GM12878 (cell line): ENCODE measurements around the gene MCOLN3. TPM values are rescaled to one million over a fixed set of nuclear protein-coding genes. Genes with fewer than 3 reads are reported as not detected.

Source experiments
- ATAC-seq: fragments of 200-7000 bp; cut with Tn5 transposase; 3 replicates; pipeline ENCODE4 v1.9.1; 2020; ENCODE audit warnings: mild to moderate bottlenecking, moderate library complexity
- BruUV-seq: library from RNA; stranded (reverse); fragments of 400-500 nt; replicated peaks from 2 replicates; lab custom pipeline; 2021; lab: Mats Ljungman, UMichigan
- CTCF ChIA-PET: fragments of 300-600 bp; sonication (Branson Sonifier 250); formaldehyde crosslinking; extraction: SDS; loops from one replicate; lab custom pipeline; 2021; ENCODE audit warnings: inconsistent platforms; lab: Yijun Ruan, JAX
- POLR2A ChIA-PET: fragments of 350-600 bp; formaldehyde crosslinking; extraction: SDS; loops from one replicate; lab custom pipeline; 2021; ENCODE audit warnings: inconsistent platforms; lab: Charles Lee
- RAD21 ChIA-PET: fragments of 300-600 bp; sonication (Branson Sonifier 250); formaldehyde crosslinking; loops from one replicate; lab custom pipeline; 2023; ENCODE audit warnings: antibody characterized with exemption; ENCODE audit not compliant: unreplicated experiment; lab: Charles Lee
- SMC1A ChIA-PET: fragments of 300-600 bp; sonication (Branson Sonifier 250); formaldehyde crosslinking; loops from one replicate; lab custom pipeline; 2023; ENCODE audit not compliant: unreplicated experiment, uncharacterized antibody; lab: Charles Lee
- DNase-seq: peaks from one replicate; pipeline ENCODE4 v3.0.0-alpha.2; 2011; ENCODE audit warnings: low read depth, low spot score
- FAIRE-seq: peaks from 3 replicates; lab custom pipeline; 2011; peaks lifted over from hg19 to GRCh38; lab: Jason Lieb, UNC
- H2AFZ ChIP-seq: 2 replicates; pipeline ENCODE4 v1.6.0; 2011; ENCODE audit warnings: low read depth, low read length, control low read depth; ENCODE audit not compliant: control insufficient read depth
- H3K27ac ChIP-seq: 2 replicates; pipeline ENCODE4 v1.5.1; 2011; ENCODE audit warnings: control low read depth; ENCODE audit not compliant: control insufficient read depth, insufficient read depth
- H3K27me3 ChIP-seq, 2 experiments: replicated peaks in 1 of 2; 2 replicates each; pipeline versions ENCODE4 v1.6.0 to v1.6.1; 2011; ENCODE audit warnings: low read length in 1 of 2; ENCODE audit not compliant: control insufficient read depth in 2 of 2, insufficient read depth in 2 of 2
- H3K36me3 ChIP-seq, 2 experiments: 2 replicates each; pipeline ENCODE4 v1.5.1; 2011; ENCODE audit warnings: low read length in 1 of 2; ENCODE audit not compliant: control insufficient read depth in 2 of 2, insufficient read depth in 2 of 2
- H3K4me1 ChIP-seq: 2 replicates; pipeline ENCODE4 v1.6.1; 2011; ENCODE audit warnings: mild to moderate bottlenecking, low read length, moderate library complexity, mixed read lengths; ENCODE audit not compliant: control insufficient read depth, insufficient read depth
- H3K4me2 ChIP-seq: 2 replicates; pipeline ENCODE4 v1.6.0; 2011; ENCODE audit warnings: control low read depth; ENCODE audit not compliant: control insufficient read depth, insufficient read depth
- H3K4me3 ChIP-seq: fragments of 200-600 bp; sonication (generic); 2 replicates; pipeline ENCODE4 v1.5.1; 2016
- H3K79me2 ChIP-seq: 2 replicates; pipeline ENCODE4 v1.6.0; 2011; ENCODE audit warnings: low read length; ENCODE audit not compliant: control insufficient read depth, insufficient read depth
- H3K9ac ChIP-seq: 2 replicates; pipeline ENCODE4 v1.8.0; 2011; ENCODE audit warnings: low read length, control low read depth, mixed read lengths; ENCODE audit not compliant: control insufficient read depth, insufficient read depth
- H3K9me3 ChIP-seq: replicated peaks from 3 replicates; pipeline ENCODE4 v1.5.1; 2011; ENCODE audit warnings: mild to moderate bottlenecking, low read length; ENCODE audit not compliant: control insufficient read depth, insufficient read depth
- H4K20me1 ChIP-seq: 2 replicates; pipeline ENCODE4 v1.6.0; 2011; ENCODE audit not compliant: control insufficient read depth, insufficient read depth
- BCL3 ChIP-seq: IDR thresholded peaks from 2 replicates; pipeline ENCODE4 v1.6.1; 2011; ENCODE audit warnings: borderline replicate concordance, low read depth, mild to moderate bottlenecking, moderate library complexity, low read length; ENCODE audit not compliant: insufficient read depth, poor library complexity, severe bottlenecking
- ETV6 ChIP-seq, 2 experiments: fragments of 450-650 bp in 1 of 2; IDR thresholded peaks in 1 of 2; conservative IDR thresholded peaks in 1 of 2; 2 replicates each; pipeline ENCODE4 v1.6.1; 2014; ENCODE audit warnings: antibody characterized with exemption in 1 of 2, borderline replicate concordance in 1 of 2, low read depth in 1 of 2, mild to moderate bottlenecking in 1 of 2, moderate library complexity in 1 of 2
- HDGF ChIP-seq: fragments of 450-650 bp; IDR thresholded peaks from 2 replicates; pipeline ENCODE4 v1.6.1; 2016; ENCODE audit warnings: antibody characterized with exemption
- KAT2A ChIP-seq: conservative IDR thresholded peaks from 2 replicates; pipeline ENCODE4 v1.6.1; 2011; ENCODE audit warnings: low read depth, low read length; ENCODE audit not compliant: control insufficient read depth
- KDM1A ChIP-seq: fragments of 200-600 bp; sonication (generic); IDR thresholded peaks from 2 replicates; pipeline ENCODE4 v1.6.1; 2016; ENCODE audit warnings: borderline replicate concordance
- PAX8 ChIP-seq: fragments of 450-650 bp; IDR thresholded peaks from 2 replicates; pipeline ENCODE4 v1.6.1; 2017; ENCODE audit warnings: mild to moderate bottlenecking, moderate library complexity
- RFX5 ChIP-seq: IDR thresholded peaks from 2 replicates; pipeline ENCODE4 v1.6.1; 2011; ENCODE audit warnings: low read depth, low read length, improper control_type of control experiment
- TAF1 ChIP-seq: IDR thresholded peaks from 2 replicates; pipeline ENCODE4 v1.6.1; 2011; ENCODE audit warnings: mild to moderate bottlenecking, low read depth, low read length, borderline replicate concordance
- TCF7 ChIP-seq: IDR thresholded peaks from 2 replicates; pipeline ENCODE4 v1.6.1; 2014; ENCODE audit warnings: antibody characterized with exemption, borderline replicate concordance
- ZBTB4 ChIP-seq: fragments of 450-650 bp; formaldehyde crosslinking; IDR thresholded peaks from 2 replicates; pipeline ENCODE4 v1.4.0; 2022; ENCODE audit warnings: mild to moderate bottlenecking, moderate library complexity
- WGBS: methylation state at CpG from one replicate; pipeline ENCODE4 v1.1.6; 2016; ENCODE audit warnings: low lambda C conversion rate; ENCODE audit not compliant: insufficient replicate concordance, insufficient coverage; ENCODE audit errors: missing lambda C conversion rate; 5-methylcytosine and 5-hydroxymethylcytosine counted together
- in situ Hi-C: fragments of 300-500 bp; cut with MboI; formaldehyde crosslinking; loops from 9 replicates; pipeline ENCODE4 v1.14.3; 2018; ENCODE audit warnings: mixed read lengths
- intact Hi-C: fragments of 100-400 bp; cut with micrococcal nuclease; formaldehyde crosslinking; loops from one replicate; pipeline ENCODE4 v1.14.2; 2022; ENCODE audit not compliant: unreplicated experiment
- polyA plus RNA-seq, 11 experiments: library from polyadenylated mRNA; depleted of rRNA in 4 of 11; unstranded in 6 of 11; stranded (reverse) in 5 of 11; fragments of >200 nt; fragmentation: Nextera tagmentation in 4 of 11; fragmentation: Illumina TruSeq in 1 of 11; extraction: Ambion mirVana in 4 of 11; extraction: Trizol in 1 of 11; gene quantifications; 1 replicate in 1 of 11; 2 replicates in 10 of 11; pipeline versions ENCODE4 v1.2.1 to v1.2.3, GENCODE V29; 2011 to 2016; ENCODE audit warnings: inconsistent platforms in 2 of 11, missing spikeins in 2 of 11, low read depth in 1 of 11
- total RNA-seq, 4 experiments: library from RNA; depleted of rRNA in 3 of 4; stranded (reverse); fragments of >200 nt in 3 of 4; fragmentation: Illumina TruSeq in 1 of 4; extraction: Trizol in 1 of 4; gene quantifications; 2 replicates each; pipeline versions ENCODE4 v1.2.1 to v1.2.3, GENCODE V29; 2013 to 2021
- TF ChIP-seq, protein P1 (sequence below): fragments of 450-650 bp; IDR thresholded peaks from 2 replicates; pipeline ENCODE4 v1.6.1; 2016; ENCODE audit warnings: mild to moderate bottlenecking, moderate library complexity, borderline replicate concordance

Gene MCOLN3
- total and polyA plus RNA-seq, 10 of the 15 experiments (the other 5 are each of a cell fraction or from before 2014, with no cell fraction given), result 0.48 to 7.4 (median 3.8) TPM

DNA sequence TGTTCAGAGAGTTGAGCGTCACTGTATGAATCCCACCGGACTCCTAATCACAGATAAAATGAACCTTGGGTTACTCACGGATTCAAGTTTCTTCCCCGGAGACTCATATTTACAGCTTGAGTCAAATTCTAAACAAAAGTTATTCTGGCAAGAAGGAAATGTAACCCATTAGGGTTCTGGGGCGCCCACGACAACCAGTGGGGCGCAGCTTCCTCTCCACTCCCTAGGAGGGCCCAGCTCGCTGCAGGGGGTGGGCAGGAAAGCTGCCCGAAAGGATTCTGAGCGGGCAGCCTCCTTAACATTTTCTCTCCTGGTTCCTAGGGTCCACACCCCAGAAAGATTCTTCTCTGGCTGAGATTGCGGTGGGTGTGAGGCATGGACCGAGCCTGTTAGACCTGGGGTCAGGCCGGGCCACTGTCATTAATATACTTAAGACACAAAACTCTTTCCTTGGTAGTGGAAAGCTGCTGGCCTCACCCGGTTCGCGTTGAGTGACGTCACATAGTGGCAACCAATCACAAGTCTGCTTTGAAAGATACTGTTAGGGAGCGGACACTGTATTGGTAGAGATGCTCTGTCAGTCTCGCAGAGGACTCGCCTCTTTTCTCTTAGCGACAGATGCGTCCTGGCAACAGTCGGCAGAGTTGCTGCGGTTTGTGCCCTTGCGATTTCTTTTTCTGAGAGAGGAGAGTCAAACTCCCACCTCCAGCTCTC, 13.6 kb upstream of the MCOLN3 start (continued):
- TF ChIP-seq ZBTB4 (CRISPR knock-in tag), result no peak

DNA sequence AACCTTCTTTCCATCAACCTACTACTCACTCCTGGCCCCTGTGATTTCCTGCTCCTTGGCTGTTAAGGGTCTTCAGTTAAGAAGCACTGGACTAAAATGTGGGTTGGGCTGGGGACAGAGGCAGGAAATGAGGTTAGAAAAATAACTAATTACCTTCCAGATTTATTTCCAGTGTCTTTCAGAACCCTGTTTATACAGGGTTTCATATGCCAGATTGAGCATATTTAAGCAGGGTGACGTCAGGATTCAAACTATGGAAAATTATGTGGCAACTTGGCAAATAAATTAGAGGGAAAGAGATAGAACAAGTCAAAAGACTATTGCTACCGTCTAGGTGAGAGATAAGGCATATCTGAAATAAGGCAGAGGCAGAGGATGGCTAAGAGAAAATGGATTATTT, 11.7 kb upstream of the MCOLN3 start:
- H3K27me3 ChIP-seq, result no peaks in the 10 kb centered on the region
- DNase-seq (no peak), FAIRE-seq (no peak), ATAC-seq (no peak)
- in situ Hi-C loops (no loop called here), intact Hi-C loops (no loop called here)
- H3K9me3 ChIP-seq, result no peaks in the 10 kb centered on the region
- ChIA-PET RAD21 (no interaction called here), SMC1A (no interaction called here), CTCF (no interaction called here), POLR2A (no interaction called here)
- H3K79me2 ChIP-seq, result no peaks in the 10 kb centered on the region
- no peak overlapping the region for H3K9ac ChIP-seq
- no peak overlapping the region for H3K4me2 ChIP-seq
- no peak for TF ChIP-seq RFX5
- TF ChIP-seq HDGF, result no peak
- no peak for TF ChIP-seq KAT2A
- TF ChIP-seq BCL3, result no peak
- TF ChIP-seq, protein P1, sequence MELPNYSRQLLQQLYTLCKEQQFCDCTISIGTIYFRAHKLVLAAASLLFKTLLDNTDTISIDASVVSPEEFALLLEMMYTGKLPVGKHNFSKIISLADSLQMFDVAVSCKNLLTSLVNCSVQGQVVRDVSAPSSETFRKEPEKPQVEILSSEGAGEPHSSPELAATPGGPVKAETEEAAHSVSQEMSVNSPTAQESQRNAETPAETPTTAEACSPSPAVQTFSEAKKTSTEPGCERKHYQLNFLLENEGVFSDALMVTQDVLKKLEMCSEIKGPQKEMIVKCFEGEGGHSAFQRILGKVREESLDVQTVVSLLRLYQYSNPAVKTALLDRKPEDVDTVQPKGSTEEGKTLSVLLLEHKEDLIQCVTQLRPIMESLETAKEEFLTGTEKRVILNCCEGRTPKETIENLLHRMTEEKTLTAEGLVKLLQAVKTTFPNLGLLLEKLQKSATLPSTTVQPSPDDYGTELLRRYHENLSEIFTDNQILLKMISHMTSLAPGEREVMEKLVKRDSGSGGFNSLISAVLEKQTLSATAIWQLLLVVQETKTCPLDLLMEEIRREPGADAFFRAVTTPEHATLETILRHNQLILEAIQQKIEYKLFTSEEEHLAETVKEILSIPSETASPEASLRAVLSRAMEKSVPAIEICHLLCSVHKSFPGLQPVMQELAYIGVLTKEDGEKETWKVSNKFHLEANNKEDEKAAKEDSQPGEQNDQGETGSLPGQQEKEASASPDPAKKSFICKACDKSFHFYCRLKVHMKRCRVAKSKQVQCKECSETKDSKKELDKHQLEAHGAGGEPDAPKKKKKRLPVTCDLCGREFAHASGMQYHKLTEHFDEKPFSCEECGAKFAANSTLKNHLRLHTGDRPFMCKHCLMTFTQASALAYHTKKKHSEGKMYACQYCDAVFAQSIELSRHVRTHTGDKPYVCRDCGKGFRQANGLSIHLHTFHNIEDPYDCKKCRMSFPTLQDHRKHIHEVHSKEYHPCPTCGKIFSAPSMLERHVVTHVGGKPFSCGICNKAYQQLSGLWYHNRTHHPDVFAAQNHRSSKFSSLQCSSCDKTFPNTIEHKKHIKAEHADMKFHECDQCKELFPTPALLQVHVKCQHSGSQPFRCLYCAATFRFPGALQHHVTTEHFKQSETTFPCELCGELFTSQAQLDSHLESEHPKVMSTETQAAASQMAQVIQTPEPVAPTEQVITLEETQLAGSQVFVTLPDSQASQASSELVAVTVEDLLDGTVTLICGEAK, result no peak
- TF ChIP-seq TAF1, result no peak
- TF ChIP-seq ETV6 (conservative IDR thresholded peaks at IDR 0.05 in 1 of 2, IDR thresholded peaks at IDR 0.05 in 1 of 2; ENCODE audit: borderline replicate concordance in 1 of 2, low read depth in 1 of 2), result no peak
- TF ChIP-seq KDM1A, result no peak
- no peak for TF ChIP-seq PAX8
- no peak for TF ChIP-seq TCF7
- H2AFZ ChIP-seq, result no peak overlapping the region
- 68% methylated on average over 2 of the region's 2 CpGs for WGBS
- no peak overlapping the region for H3K4me3 ChIP-seq
- no TSS peak for BruUV-seq
- H3K4me1 ChIP-seq, result peaks cover 8% of the 10 kb centered on the region
- no peaks in the 10 kb centered on the region for H3K36me3 ChIP-seq
- H4K20me1 ChIP-seq, result no peaks in the 10 kb centered on the region
- no peak overlapping the region for H3K27ac ChIP-seq
